Epidermal melanocyte (primary cell): ENCODE measurements around the gene HDAC3.
A peak's percentile ranks its signal among the peaks of the same experiment; 100 is the strongest.

Experiments used
- DNase-seq: peaks from one replicate; pipeline ENCODE4 v3.0.0; 2011; ENCODE audit warnings: low spot score; ENCODE audit not compliant: insufficient read length

HDAC3 gene

DNA sequence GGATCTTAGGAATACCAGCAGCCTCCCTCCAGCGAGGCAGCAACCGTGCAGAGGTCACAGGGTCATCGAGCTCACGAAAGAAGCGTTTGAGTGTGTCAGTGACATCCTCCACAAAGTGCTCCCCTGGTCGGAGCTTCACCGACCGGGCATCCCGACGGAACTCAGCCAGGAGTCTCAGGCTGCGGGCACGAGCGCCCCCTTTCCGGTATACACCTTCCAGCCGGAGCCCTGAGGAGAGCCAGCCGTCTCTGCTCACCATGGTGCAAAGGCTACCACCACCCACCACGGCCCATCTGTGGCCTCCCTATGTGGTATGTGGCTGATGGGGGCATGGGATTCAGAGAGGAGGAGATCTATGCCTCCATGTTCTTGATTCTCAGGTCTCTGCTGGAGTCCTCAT, 25.4 kb upstream of the HDAC3 start:
- no peak for DNase-seq

DNA sequence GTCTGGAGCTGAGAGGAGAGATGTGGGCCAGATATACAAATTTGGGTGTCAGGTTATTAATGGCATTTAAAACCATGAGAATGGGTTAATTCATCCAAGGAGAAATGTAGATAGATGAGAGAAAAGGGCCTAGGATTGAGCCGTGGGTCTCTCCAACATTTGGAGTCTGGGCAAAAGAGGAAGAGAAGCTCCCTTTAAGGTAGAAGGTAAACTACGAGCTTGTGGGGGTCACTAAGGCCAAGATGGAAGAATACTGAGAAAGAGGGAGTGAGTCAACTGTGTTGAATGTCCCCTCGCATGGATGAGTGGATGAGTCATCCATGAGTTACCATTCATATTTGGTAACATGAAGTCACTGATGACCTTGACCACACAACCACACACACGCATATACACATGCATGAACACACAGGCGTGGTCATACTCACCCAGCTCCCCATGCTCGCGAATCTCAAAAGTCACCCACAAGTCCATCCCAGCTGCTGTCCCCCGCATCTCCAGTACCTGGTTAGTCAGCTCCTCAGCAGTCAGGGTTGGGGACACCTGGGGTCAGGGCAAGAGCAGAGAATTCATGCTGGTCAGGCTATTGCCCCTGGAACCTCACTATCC, 21.4 kb upstream of the HDAC3 start:
- DNase-seq, result no peak

DNA sequence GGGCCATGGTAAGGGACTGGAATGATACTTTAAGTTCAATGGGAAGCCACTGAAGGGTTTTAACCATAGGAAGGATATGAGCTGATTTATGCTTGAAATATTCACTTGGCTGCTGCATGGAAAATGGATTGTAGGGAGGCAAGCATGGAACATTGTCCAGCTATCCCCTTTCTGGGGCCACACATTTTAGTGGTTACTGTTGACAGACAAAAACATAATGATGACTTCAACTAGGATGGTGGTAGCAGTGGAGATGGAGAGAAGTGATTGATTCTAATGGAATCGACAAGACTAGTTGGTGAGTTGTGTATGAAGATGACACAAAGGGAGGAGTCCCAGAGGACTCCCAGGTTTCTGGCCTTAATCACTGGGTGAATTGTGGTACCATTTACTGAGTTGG, 20.8 kb upstream of the HDAC3 start:
- DNase-seq, result no peak

DNA sequence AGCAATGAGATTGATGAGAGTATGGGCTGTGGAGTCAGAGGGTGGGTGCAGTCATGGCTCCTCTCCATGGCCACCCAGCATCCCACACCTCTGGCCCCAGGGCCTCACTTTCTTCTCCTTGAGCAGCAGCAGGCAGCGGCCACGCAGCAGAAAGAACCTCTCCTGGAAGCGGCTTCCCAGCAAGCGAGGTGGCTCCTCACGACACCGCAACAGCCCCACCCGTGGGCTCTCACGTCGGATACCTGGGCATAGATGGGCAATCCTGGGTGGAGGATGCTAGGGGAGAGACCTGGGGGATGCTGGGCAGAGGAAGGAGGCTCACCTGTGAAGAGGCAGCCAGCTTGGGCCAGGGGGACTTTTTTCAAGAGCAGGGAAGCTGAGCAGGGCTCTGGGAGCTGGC, 19.7 kb upstream of the HDAC3 start:
- no peak for DNase-seq

DNA sequence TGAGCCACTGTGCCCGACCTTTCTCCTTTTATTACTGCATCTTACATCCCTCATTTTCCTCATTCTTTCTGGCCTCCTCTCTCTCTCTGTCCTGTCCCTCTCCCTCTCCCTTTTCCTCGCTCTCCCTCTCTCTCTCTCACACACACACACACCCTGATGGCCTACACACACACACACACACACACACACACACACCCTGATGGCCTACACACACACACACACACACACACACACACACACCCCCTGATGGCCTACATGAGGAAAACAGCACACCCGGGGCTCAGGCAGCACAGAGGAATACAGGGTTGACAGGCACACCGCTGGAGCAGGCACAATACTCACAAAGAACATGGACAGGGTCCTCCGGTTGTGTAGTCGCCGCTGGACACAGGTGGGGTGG, 18.4 kb upstream of the HDAC3 start:
- DNase-seq, result no peak

DNA sequence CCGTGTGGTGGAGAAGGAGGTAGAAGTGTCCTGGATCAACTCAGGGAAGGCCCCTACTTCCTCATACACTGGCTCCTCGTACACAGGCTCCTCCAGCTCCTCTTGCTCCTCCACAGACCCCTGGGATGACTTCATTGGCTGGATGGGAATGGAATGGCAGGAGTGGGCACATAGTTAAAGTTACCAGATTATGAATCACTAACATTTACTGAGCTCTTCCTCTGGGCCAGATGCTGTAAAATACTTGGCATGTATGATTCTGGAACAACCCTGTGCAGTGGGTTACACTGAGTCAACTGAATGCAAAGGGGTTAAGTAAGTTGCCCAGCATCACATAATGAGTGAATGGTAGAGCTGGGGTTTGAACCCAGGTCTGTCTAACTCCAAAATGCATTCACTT, 17.6 kb upstream of the HDAC3 start:
- no peak for DNase-seq

DNA sequence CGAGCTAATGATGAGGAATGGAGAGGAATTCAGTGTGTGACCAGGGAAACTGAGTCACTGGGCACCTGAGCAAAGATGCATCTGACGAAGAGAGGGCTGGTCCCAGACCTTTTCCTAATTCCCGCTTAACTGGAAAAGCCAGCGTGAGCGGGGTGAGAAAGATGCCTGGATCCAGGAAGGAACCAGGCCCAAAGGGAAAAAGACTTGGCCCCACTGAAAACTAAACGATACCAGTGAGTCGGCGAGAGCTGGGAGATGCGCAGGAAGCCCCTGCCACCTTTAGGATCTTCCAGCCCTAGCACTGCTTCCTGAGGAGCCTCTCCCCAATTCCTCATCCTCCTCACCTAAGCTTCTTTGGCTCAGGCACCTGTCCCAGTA, 15.1 kb upstream of the HDAC3 start:
- DNase-seq, result no peak

DNA sequence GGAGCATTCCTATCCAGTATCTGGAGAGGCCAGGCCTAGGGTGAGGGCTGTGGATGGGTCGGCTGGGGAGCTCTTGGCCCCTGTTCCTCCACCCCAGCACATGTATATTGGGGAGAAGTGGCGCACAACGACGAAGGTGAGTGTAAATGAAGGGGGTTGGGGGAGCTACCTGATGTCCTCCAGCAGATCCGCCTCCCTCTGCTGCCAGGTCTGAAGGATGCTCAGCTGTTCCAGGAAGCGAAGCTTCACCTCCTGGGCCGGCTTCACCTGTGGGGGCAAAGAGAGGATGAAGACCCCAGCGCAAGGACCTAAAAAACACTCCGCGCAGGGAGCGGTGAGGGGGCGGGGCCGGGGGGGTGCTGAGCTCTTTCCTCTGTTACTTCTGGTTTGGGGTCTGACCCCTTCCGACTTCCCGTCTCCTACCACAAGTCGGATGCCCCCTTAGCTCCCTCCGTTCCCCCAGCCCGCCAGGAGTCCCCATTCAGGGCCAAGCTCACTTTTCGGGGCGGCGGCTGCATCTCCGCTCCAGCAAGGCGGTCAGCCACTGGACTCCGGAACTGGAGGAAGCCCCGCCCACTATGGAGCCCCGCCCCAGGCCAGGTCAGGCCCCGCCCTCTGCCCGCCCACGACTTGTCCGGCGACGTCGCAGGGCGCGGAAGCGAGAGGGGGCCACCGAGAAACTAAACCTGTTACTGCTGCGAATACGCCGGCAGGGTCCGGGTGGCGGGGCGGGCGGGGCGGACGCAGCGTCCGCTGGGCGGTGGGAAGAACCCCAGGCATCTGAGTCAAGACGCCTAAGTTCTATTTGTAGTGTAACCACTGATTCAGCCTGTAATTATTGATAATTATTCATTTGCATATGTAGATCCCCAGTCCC, 14.4 kb upstream of the HDAC3 start, which contains the start of gene FCHSD1:
Gene FCHSD1 (minus strand): TSS at position 568 of the 877 bp plus-strand sequence. CDS start 50 bp downstream, at position 518.
- peak; percentile 97 for DNase-seq

DNA sequence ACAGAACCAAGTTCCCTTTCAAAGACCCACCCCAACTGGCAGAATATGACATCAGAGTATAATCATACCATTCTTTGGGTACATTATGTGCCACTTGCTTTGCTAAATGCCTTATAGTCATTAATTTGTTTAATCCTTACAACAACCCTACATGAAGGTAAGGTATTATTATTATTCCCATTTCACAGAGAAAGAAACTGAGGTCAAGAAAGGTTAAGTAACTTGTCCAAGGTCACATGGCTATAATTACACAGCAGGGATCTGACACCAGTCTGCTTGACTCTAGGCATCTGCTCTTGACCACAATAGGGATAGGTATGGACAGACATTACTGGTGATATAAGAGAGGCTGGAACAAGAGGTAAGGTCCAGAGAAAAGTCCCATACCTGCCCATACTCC, 13.3 kb upstream of the HDAC3 start:
- no peak for DNase-seq

DNA sequence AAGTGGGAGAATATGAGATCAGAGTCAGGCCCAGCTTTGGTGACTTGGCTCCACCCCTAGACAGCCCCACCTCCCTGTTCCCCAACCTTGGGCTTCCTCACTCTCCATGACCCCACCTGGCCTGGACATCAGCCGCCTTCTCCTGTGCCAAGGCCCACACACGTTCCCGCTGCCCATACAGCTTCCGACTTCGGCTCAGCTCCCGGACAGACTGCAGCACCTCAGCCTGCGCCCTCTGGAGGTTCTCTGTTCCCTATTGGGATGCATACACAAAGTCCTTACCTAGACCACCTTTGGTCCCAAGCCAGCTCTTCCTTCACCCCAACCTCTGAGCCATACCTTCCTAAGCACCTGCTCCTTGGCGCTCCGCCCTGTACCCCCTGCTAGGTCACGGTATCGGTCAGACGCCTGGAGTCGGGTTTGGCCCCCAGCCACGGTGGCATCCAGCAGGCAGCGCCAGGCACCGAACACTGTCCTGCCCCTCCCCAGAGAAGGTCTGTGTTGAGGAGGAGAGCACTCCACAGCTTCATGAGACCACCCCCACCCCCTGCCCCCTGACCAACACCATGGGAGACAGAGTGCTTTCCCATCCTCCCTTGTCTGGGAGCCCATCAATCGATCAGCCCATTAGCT, 12.5 kb upstream of the HDAC3 start:
- no peak for DNase-seq

DNA sequence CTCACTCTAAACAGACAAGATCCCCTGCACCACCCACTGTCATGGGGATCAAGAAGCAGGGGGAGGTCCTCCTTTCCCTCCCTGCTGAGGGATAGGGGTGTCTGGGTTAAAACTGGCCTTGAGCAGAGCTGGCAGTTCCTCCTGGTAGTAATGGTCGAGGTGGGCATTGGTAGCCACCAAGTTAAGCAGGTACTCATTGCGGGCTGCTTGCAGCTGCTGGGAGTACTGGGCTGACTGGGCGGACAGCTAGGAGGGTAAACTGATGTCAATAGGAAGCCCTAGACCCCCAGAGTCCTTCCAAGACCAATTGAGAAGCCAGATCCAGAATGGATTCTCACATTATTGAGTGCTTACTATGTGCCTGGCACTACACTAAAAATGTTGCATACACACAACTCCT, 11.2 kb upstream of the HDAC3 start:
- DNase-seq, result no peak

DNA sequence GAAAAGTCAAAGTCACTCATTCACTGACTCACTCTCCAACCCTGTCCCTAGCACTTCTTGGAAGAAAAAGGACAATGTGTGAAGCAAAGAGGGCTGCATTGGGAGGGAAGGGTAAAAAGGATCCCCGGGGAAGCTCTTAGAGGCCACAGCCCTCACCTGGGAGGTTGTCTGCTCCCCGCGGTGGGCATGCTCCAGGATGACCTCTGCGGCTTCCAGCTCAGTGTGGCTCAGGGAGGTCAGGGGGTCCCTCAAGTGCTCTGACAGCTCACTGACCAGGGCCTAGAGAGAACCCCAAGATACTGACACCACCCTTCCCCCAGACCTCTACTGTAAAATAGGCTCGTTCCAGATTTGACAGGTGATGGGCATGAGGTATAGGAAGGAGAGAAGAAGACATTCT, 10.6 kb upstream of the HDAC3 start:
- no peak for DNase-seq

DNA sequence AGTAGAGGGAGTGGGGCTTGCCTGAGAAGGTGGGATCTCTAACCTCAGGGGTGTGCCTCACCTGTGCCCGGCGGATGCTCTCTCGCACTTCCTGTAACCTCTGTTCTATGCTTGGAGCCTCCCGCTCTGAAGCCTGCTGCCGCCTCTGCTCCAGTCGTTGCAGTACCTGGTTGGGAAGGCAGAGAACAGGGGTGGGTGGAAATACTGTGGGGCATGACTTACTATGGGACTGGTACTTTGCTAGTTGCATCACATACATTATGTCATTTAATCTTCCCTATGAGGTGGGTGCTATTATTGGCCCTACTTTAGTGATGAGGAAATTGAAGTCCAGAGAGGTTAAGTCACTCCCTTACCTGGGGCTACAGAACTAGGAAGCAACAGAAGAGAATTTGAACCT, 9.4 kb upstream of the HDAC3 start:
- no peak for DNase-seq

DNA sequence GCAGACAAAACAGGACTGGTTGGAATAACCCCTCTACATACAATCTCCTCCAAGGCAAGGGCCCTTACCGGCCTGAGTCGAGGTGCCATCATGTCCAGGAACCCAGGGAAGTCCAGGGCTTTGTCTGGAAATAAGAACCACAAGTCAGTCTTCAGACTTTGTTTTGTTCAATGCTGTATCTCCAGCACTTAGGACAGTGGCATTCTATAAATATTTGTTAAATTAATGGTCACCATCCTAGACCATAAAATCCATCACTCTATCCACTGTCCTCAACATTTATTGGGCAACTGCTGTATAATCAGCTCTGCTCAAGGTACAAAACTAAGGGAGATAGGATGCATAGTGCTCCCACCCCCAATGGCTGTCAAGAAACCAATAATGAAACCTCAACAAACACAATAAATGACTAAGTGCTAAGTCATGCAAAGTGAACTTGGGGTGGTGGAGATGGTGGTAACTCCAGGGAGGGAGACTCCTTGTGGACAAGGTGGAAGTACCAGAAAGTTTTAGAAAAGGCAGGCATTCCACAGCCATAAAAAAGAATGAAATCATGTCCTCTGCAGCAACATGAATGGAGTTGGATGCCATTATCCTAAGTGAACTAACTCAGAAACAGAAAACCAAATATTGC, 5.1 kb upstream of the HDAC3 start:
- DNase-seq, result no peak

DNA sequence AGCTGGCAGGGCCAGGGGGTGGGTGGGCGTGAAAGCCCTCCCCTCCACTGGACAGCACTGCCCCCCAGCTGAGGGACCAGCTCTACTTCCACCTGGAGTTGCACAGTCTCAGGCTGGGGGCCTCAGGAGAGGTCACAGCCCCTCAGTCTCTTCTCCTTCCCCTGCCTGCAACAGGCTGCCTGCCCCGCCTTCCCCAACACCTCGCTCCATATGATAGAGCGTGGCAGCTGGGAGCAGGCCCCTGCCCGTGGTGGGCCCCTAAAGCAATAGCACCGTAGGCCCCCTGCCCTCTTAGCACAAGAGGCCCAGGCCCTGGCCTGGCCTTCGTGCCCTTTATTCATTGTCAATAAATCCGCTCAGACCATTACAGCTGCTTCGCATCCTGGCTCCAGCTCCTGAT, 4.0 kb upstream of the HDAC3 start:
- DNase-seq, result no peak

DNA sequence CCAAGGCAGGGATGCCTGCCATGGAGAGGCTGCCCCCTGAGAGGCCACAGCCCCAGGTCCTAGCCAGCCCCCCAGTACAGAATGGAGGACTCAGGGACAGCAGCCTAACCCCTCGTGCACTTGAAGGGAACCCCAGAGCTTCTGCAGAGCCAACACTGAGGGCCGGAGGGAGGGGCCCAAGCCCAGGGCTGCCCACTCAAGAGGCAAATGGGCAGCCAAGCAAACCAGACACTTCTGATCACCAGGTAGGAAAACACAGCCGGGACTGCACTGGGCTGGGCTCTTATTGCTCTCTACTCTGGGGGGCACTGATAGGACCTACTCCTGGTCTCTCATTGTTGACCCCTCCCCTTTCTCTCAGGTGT, 3.4 kb upstream of the HDAC3 start:
- DNase-seq, result no peak

DNA sequence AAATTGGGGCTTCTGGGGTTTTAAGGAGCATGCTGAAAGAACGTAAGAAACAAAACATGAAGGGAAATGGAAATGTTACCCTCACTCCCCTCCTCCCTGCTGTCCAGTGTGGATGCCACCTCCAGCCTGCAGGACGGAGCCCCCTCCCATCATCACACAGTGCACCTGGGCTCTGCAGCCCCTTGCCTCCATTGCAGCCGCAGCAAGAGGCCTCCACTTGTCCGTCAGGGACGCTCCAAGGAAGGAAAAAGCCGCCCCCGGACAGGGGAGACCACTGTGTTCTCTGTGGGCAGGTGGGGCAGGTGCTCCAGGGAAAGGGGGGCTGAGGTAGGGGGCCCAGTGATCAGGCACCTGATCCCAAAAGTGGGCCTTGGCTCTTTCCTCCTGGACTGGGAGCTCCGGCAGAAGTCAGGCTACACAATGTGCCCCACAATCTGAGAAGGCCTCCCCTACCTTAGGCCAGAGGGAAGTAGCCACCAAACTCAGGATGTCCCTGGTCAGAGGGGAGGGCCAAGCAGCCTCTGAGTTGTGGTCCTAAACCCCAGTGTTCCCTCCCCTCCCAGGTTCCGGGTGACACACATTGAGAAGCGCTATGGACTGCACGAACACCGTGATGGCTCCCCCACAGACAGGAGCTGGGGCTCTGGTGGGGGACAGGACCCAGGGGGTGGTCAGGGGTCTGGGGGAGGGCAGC, 2.9 kb upstream of the HDAC3 start:
- no peak for DNase-seq

DNA sequence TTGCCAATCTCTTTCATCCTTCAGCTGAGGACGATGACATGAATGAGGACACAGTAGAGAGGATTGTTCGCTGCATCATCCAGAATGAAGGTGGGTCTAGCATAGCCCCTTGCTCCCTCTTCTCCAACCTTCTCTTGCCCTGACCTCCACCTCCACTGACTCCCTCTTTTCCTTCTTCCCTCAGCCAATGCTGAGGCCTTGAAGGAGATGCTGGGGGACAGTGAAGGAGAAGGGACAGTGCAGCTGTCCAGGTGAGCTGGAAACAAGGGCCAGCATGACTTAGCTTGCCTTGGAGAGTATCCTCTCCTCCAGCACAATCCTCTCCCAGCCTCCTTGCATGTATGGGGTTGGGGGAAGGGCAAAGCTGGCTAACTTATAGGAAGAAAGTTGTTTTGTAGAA, 2.1 kb upstream of the HDAC3 start:
- no peak for DNase-seq

DNA sequence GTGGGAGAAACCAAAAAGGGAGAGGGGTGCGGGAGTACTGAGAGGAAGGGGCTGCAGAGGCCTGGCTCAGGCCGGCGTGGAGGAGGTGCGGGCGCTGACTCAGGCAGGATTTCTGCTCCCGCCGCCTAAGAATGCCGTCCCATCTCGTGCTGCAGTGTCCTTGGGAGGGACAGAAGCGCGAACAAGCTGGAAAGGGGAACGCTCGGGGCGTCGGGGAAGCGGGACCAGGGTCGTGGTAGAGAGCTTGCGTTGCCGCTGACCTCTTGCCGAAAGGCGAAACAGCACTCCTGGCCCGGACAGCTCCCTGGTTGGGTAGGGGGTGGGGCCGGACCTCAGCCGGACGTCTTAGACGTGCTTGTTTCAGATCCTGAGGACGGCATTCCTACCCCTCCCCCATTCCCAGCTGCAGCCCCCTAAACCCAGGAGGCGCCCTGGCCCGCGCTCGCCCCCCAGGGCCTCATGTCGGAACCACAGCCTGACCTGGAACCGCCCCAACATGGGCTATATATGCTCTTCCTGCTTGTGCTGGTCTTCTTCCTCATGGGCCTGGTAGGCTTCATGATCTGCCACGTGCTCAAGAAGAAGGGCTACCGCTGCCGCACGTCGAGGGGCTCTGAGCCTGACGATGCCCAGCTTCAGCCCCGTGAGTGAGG, 1.2 kb upstream of the HDAC3 start:
- no peak for DNase-seq

DNA sequence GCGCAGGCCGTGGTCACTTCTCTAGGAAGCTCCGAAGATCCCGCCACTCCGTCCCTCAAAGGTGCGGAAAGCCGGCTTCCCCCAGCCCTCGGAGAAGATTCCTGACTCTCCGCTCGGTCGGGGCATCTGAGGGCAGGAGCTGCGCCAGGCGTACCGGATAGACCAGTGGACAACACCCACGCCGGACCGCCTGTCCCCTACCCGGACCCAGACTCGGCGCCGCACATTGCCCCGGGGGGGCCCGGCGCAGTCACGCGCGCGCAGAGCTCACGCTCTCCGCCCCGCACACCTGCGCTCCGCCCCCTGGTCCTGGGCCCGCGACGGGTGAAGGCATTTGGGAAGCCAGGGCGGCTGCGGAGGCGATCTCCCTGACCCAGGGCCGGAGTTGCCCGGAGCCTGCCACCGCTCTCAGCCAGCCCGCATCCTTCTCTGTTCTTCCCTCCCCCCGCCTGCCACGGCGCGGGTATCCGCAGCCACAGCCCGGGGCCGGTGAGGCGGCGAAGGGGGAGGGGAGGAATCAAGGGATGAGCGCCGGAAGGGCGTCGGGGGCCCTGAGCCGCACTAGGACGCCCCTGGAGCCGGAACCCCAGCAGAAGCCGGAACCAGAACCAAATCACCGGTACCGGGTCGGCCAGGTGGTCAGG, 596 bp upstream of the HDAC3 start:
- DNase-seq, result no peak

DNA sequence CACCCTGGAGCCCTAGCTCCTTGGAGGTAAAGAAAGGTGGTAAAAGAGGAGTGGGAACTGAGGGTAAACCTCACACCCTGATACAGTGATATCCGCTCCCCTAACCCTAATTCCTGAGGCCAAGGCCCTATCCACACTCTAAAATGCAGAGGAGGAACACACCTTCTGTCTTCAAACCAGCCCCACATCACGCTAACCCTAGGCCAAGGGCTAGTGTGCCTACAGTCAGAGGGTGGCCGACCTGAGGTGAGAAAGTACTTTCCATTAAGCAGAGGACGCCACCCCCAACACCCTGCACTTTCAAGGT, 590 bp downstream of the HDAC3 start:
- no peak for DNase-seq
